Loucy (cell line): ENCODE data around the gene DCPS.

Source experiments
- CTCF ChIP-seq: fragments of 200-600 bp; sonication (generic); conservative IDR thresholded peaks from 2 replicates; pipeline ENCODE4 v1.5.1; 2014; ENCODE audit warnings: mild to moderate bottlenecking, antibody characterized with exemption, low read length
- EZH2phosphoT487 ChIP-seq: fragments of 200-600 bp; IDR thresholded peaks from 2 replicates; pipeline ENCODE4 v1.6.1; 2018; ENCODE audit warnings: antibody characterized with exemption, mild to moderate bottlenecking, moderate library complexity, borderline replicate concordance

- TF ChIP-seq EZH2phosphoT487 = no peak
- TF ChIP-seq CTCF = no peak
Observed at GRCh38 chr11:126254819-126255218, 49.0 kb upstream of the DCPS start.
